ENCODE measurements around the gene ZCCHC9.

- no peak for TF ChIP-seq CTCF (conservative IDR thresholded peaks at IDR 0.05; ENCODE audit: low read depth, low read length)
- TF ChIP-seq USF2 (IDR thresholded peaks at IDR 0.05; ENCODE audit: low read depth, low read length) = no peak
- no peak for TF ChIP-seq RAD21 (IDR thresholded peaks at IDR 0.05; ENCODE audit: low read length)
- no peak for TF ChIP-seq BHLHE40 (IDR thresholded peaks at IDR 0.05; ENCODE audit: low read depth, low read length)
- no peak for TF ChIP-seq POLR2A (IDR thresholded peaks at IDR 0.05; ENCODE audit: low read depth, low read length)
- TF ChIP-seq SMC3 (IDR thresholded peaks at IDR 0.05; ENCODE audit: low read depth, low read length) = no peak
- no peak for TF ChIP-seq ELK1 (IDR thresholded peaks at IDR 0.05; ENCODE audit: borderline replicate concordance, low read depth, low read length)
- TF ChIP-seq FOS (IDR thresholded peaks at IDR 0.05; ENCODE audit: low read depth, low read length) = no peak
- TF ChIP-seq MXI1 (IDR thresholded peaks at IDR 0.05; ENCODE audit: borderline replicate concordance, low read depth, low read length) = no peak
Measured at GRCh38 chr5:81344736-81345135, 43.3 kb downstream of the ZCCHC9 start.

Data from IMR-90 (cell line).